Measurements from ENCODE around the gene QKI. TPM values are rescaled to one million over a fixed set of nuclear protein-coding genes. Genes with fewer than 3 reads are reported as not detected.

Gene QKI
- total and polyA plus RNA-seq, 10 of the 15 experiments (the other 5 are each of a cell fraction or from before 2014, with no cell fraction given), result 4.7 to 72.5 (median 38.9) TPM

DNA sequence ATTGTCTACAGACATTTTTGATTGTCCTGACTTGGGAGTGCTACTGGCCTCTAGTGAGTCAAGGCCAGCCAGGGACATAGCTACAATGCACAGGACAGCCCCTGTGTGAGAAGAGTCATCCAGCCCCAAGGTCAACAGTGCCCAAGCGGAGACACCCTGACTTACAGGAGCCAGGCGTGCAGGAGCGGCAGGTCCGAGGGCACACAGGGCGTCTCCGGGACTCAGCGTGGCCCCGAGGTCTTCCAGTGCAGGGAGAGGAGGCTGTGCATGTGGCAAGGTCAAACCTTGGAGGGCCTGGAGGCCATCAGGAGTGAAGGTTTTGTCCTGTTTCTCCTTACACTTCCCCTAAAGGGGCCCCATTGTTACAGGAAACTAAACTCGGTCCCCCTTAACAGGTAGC, 41.3 kb upstream of the QKI start:
- H4K20me1 ChIP-seq (ENCODE audit: control insufficient read depth, insufficient read depth), result no peaks in the 10 kb centered on the region
- CTCF ChIA-PET, result no interaction called here
- BruUV-seq (replicated peaks), result no TSS peak
- intact Hi-C loops (cut with micrococcal nuclease; ENCODE audit: unreplicated experiment), result no loop called here
- ATAC-seq (no peak), DNase-seq (ENCODE audit: low read depth, low spot score) (no peak), FAIRE-seq (no peak)
- no peaks in the 10 kb centered on the region for H3K79me2 ChIP-seq (ENCODE audit: control insufficient read depth, insufficient read depth, low read length)
- no peak overlapping the region for H2AFZ ChIP-seq (ENCODE audit: control insufficient read depth, low read depth, low read length)
- POLR2A ChIA-PET, result interaction anchor here (0.5 kb wide), 1 partner anchor 986 kb away, joined by 3 read pairs; no protein-coding TSS in a partner anchor
- SMC1A ChIA-PET (ENCODE audit: uncharacterized antibody, unreplicated experiment), result no interaction called here
- no peak overlapping the region for H3K4me2 ChIP-seq (ENCODE audit: control insufficient read depth, insufficient read depth)
- in situ Hi-C loops (cut with MboI), result no loop called here
- no peak overlapping the region for H3K9ac ChIP-seq (ENCODE audit: control insufficient read depth, insufficient read depth, low read length)
- no peaks in the 10 kb centered on the region for H3K4me1 ChIP-seq (ENCODE audit: control insufficient read depth, insufficient read depth, low read length)
- no peaks in the 10 kb centered on the region for H3K9me3 ChIP-seq (replicated peaks; ENCODE audit: control insufficient read depth, insufficient read depth, low read length)
- no peak overlapping the region for H3K27ac ChIP-seq (ENCODE audit: control insufficient read depth, insufficient read depth)
- WGBS (ENCODE audit: insufficient coverage, insufficient replicate concordance, low lambda C conversion rate, missing lambda C conversion rate), result 36% methylated on average over 9 of the region's 9 CpGs
- H3K36me3 ChIP-seq (ENCODE audit: control insufficient read depth in 2 of 2, insufficient read depth in 2 of 2, low read length in 1 of 2), result no peaks in the 10 kb centered on the region
- RAD21 ChIA-PET (ENCODE audit: unreplicated experiment), result no interaction called here
- TF ChIP-seq ZNF274 (IDR thresholded peaks at IDR 0.05; ENCODE audit: insufficient read depth, insufficient read length) (no peak), CUX1 (IDR thresholded peaks at IDR 0.05; ENCODE audit: insufficient replicate concordance, low read depth, low read length) (no peak), ESRRA (IDR thresholded peaks at IDR 0.05; ENCODE audit: low read length) (no peak), SKIL (IDR thresholded peaks at IDR 0.05; ENCODE audit: low read depth, poor library complexity, severe bottlenecking) (no peak), TCF7 (IDR thresholded peaks at IDR 0.05; ENCODE audit: borderline replicate concordance) (no peak), NFXL1 (IDR thresholded peaks at IDR 0.05; ENCODE audit: borderline replicate concordance) (no peak), MEF2B (IDR thresholded peaks at IDR 0.05; ENCODE audit: partially characterized antibody, poor library complexity, severe bottlenecking) (no peak), RAD51 (IDR thresholded peaks at IDR 0.05) (no peak), NR2F1 (conservative IDR thresholded peaks at IDR 0.05) (no peak), YBX1 (IDR thresholded peaks at IDR 0.05) (no peak), STAT3 (IDR thresholded peaks at IDR 0.05; ENCODE audit: low read depth, low read length) (no peak), CEBPB (IDR thresholded peaks at IDR 0.05; ENCODE audit: borderline replicate concordance in 1 of 2, low read depth in 2 of 2, low read length in 2 of 2) (no peak), POLR2A (IDR thresholded peaks at IDR 0.05; ENCODE audit: low read depth, low read length) (no peak), HDAC6 (IDR thresholded peaks at IDR 0.05; ENCODE audit: unreplicated experiment) (no peak)
- TF ChIP-seq, protein P1, sequence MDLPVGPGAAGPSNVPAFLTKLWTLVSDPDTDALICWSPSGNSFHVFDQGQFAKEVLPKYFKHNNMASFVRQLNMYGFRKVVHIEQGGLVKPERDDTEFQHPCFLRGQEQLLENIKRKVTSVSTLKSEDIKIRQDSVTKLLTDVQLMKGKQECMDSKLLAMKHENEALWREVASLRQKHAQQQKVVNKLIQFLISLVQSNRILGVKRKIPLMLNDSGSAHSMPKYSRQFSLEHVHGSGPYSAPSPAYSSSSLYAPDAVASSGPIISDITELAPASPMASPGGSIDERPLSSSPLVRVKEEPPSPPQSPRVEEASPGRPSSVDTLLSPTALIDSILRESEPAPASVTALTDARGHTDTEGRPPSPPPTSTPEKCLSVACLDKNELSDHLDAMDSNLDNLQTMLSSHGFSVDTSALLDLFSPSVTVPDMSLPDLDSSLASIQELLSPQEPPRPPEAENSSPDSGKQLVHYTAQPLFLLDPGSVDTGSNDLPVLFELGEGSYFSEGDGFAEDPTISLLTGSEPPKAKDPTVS (IDR thresholded peaks at IDR 0.05; ENCODE audit: low read depth, low read length), result no peak
- H3K4me3 ChIP-seq, result no peak overlapping the region
- no peaks in the 10 kb centered on the region; a peak in 2 of 4 replicates for H3K27me3 ChIP-seq (replicated peaks in 1 of 2; ENCODE audit: control insufficient read depth in 2 of 2, insufficient read depth in 2 of 2, low read length in 1 of 2)
